GM12892 (cell line): ENCODE results near the gene SRP68.

Source experiments
- POLR2A ChIP-seq: IDR thresholded peaks from 2 replicates; pipeline ENCODE4 v1.6.1; 2011; ENCODE audit warnings: low read depth, low read length, control low read depth
- POLR2AphosphoS5 ChIP-seq: IDR thresholded peaks from 2 replicates; pipeline ENCODE4 v1.6.1; 2011; ENCODE audit warnings: low read depth, low read length, control low read depth
- TAF1 ChIP-seq: IDR thresholded peaks from 2 replicates; pipeline ENCODE4 v1.6.1; 2011; ENCODE audit warnings: low read depth, mild to moderate bottlenecking, control low read depth, low read length, borderline replicate concordance

GRCh38 chr17:76040376-76040775 is 31.9 kb downstream of the SRP68 start:
- TF ChIP-seq POLR2AphosphoS5 (no peak), TAF1 (no peak), POLR2A (no peak)
